HepG2 (cell line): ENCODE measurements around the gene CPLANE1.

Source experiments
- ADNP ChIP-seq: sonication (generic); formaldehyde crosslinking; IDR thresholded peaks from 2 replicates; pipeline ENCODE4 v1.4.0; 2020; ENCODE audit warnings: missing genetic modification reagents
- CEBPB ChIP-seq: IDR thresholded peaks from 2 replicates; pipeline ENCODE4 v1.6.1; 2011; ENCODE audit warnings: low read depth, low read length, improper control_type of control experiment, borderline replicate concordance
- FOSL1 ChIP-seq: sonication (generic); formaldehyde crosslinking; IDR thresholded peaks from 2 replicates; pipeline ENCODE4 v1.9.0; 2021; ENCODE audit warnings: missing genetic modification reagents, borderline replicate concordance
- HMG20A ChIP-seq: IDR thresholded peaks from 2 replicates; pipeline ENCODE4 v1.6.1; 2016; ENCODE audit warnings: borderline replicate concordance
- MAFK ChIP-seq, 2 experiments: IDR thresholded peaks in 1 of 2; conservative IDR thresholded peaks in 1 of 2; 2 replicates each; pipeline ENCODE4 v1.6.1; 2011; ENCODE audit warnings: improper control_type of control experiment in 2 of 2, low read length in 2 of 2
- POLR2A ChIP-seq, 2 experiments: IDR thresholded peaks; 2 replicates each; pipeline ENCODE4 v1.6.1; 2011; ENCODE audit warnings: low read depth in 2 of 2, low read length in 2 of 2, mild to moderate bottlenecking in 1 of 2, moderate library complexity in 1 of 2; ENCODE audit not compliant: insufficient read depth in 1 of 2
- ZNF205 ChIP-seq: IDR thresholded peaks from 2 replicates; pipeline ENCODE4 v1.6.1; 2018; ENCODE audit warnings: missing biosample characterization, missing genetic modification reagents
- ZSCAN29 ChIP-seq: sonication (generic); formaldehyde crosslinking; conservative IDR thresholded peaks from 2 replicates; pipeline ENCODE4 v1.4.0; 2020; ENCODE audit warnings: mild to moderate bottlenecking, missing genetic modification reagents
- TF ChIP-seq, protein P1 (sequence below): sonication (generic); formaldehyde crosslinking; IDR thresholded peaks from 2 replicates; pipeline ENCODE4 v1.5.0; 2020; ENCODE audit warnings: mild to moderate bottlenecking, missing genetic modification reagents, moderate library complexity

DNA sequence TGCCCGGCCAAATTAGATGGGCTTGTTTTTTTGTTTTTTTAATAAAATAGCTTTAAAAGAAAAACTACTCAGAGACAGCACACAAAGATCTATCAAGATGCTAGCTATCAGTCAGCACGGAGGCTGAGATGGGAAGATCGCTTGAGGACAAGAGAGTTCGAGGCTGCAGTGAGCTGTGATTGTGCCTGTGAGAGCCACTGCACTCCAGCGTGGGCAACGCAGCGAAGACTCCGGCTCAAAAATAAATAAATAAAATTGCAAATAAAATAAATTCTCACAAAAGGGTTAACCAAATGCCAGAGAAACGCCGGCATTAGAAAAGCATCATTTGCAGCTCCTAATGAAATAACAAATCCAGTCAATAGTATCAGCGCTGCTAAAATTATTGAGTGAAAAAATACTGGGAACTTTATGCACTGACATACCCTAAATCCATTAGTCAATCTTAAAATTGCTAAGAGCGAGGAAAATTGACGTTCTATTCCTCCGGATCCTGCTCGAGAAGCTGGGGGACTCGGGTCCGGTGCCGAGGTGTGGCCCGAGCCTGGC, 681 bp downstream of the CPLANE1 start:
- TF ChIP-seq CEBPB (no peak), ADNP (CRISPR knock-in tag) (no peak), HMG20A (CRISPR knock-in tag) (no peak), FOSL1 (CRISPR knock-in tag) (no peak), MAFK (conservative IDR thresholded peaks at IDR 0.05 in 1 of 2, IDR thresholded peaks at IDR 0.05 in 1 of 2; ENCODE audit: low read length in 2 of 2) (no peak), ZSCAN29 (CRISPR knock-in tag) (no peak), ZNF205 (CRISPR knock-in tag) (no peak), POLR2A (IDR thresholded peaks at IDR 0.05; ENCODE audit: insufficient read depth in 1 of 2, low read depth in 2 of 2, low read length in 2 of 2) (no peak)
- TF ChIP-seq, protein P1, sequence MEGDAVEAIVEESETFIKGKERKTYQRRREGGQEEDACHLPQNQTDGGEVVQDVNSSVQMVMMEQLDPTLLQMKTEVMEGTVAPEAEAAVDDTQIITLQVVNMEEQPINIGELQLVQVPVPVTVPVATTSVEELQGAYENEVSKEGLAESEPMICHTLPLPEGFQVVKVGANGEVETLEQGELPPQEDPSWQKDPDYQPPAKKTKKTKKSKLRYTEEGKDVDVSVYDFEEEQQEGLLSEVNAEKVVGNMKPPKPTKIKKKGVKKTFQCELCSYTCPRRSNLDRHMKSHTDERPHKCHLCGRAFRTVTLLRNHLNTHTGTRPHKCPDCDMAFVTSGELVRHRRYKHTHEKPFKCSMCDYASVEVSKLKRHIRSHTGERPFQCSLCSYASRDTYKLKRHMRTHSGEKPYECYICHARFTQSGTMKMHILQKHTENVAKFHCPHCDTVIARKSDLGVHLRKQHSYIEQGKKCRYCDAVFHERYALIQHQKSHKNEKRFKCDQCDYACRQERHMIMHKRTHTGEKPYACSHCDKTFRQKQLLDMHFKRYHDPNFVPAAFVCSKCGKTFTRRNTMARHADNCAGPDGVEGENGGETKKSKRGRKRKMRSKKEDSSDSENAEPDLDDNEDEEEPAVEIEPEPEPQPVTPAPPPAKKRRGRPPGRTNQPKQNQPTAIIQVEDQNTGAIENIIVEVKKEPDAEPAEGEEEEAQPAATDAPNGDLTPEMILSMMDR (CRISPR knock-in tag), result no peak
